Uterine smooth muscle cell (primary cell): ENCODE results near the gene TOX4. TPM values are rescaled to one million over a fixed set of nuclear protein-coding genes. Genes with fewer than 3 reads are reported as not detected.

ENCODE experiments used
- total RNA-seq: library from RNA; depleted of rRNA; stranded (reverse); fragments of >200 nt; gene quantifications from 2 replicates; pipeline ENCODE4 v1.2.3, GENCODE V29; 2014

The TOX4 gene
- total RNA-seq: 22.7 and 34.0 TPM in 2 replicates

DNA sequence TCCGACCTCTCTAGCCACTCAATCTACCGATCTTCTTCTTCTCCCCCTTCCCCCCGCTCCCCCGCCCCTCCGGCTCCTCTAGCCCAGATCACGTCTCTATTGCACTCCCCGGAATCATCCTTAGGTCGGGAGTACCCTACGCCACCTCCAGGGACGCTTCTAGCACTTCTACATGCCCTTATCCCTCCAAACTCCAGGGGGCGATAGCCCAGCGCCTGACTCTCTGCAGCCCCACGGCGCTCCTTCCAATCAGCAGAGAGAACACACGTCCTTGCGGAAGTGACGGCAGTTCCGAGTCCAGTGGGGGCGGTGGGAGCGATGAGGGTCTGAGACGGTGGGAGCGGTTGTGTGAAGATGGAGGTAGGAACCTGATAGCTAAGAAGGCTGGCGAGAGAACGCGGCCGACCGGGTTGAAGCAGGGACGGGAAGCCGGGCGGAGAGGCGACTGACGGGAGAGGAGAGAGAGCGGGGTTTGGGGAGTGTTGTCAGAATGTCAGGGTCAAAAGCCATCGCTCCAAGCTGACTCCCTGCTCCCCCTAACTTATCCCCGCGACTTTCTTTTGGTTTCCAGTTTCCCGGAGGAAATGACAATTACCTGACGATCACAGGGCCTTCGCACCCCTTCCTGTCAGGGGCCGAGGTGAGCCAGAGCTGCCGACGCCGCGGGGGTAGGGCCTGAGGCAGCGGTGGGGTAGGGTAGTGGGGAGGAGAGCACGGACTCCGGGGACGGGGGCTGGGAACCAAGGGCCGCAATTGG is at the start of gene TOX4, which contains the start of gene RAB2B:
Gene TOX4 (plus strand): TSS at position 271 of the 757 bp plus-strand sequence. CDS start 84 bp downstream, at position 355.
Gene RAB2B (minus strand): TSS at position 35 of the 757 bp plus-strand sequence. CDS start 87 bp downstream, outside the sequence.

DNA sequence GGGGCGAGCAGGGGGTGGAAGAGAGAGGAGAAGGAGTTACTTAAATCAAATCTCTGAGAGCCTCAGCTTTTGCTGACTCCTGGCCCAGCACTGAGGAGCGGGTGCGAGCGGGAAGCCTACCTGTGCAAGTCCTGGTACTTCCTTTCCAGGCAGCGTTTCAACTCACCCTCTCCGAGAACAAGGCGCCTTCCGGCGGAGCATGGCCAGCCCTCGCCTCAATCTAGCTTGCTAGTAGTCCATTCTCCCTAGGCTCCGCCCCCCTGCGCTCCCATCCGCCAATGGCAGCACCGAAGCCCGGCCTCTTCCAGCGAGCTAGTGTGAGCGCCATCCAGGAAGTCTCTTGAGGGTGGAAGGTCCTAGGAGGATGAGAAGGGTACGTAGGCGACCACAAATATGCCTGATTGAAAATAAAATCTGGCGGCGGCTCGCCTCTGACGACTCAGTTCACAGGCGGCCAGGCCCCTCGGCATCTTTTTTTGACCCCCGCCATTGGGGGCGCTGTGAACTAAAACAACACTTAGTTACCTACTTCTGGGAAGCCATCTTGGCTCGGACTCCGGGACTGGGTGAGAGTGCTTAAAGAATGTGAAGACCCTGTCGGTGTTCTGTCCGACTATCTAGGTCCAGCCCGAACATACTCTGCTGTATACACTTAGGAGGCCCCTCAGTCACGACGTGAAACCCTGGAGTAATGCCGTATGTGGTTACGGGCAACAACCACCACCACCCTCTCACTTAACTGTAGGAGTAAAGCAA is 20.9 kb upstream of the TOX4 start, which contains the start of gene CHD8:
Gene CHD8 (minus strand): TSS at position 212 of the 756 bp plus-strand sequence. CDS start 24,480 bp downstream, outside the sequence.

DNA sequence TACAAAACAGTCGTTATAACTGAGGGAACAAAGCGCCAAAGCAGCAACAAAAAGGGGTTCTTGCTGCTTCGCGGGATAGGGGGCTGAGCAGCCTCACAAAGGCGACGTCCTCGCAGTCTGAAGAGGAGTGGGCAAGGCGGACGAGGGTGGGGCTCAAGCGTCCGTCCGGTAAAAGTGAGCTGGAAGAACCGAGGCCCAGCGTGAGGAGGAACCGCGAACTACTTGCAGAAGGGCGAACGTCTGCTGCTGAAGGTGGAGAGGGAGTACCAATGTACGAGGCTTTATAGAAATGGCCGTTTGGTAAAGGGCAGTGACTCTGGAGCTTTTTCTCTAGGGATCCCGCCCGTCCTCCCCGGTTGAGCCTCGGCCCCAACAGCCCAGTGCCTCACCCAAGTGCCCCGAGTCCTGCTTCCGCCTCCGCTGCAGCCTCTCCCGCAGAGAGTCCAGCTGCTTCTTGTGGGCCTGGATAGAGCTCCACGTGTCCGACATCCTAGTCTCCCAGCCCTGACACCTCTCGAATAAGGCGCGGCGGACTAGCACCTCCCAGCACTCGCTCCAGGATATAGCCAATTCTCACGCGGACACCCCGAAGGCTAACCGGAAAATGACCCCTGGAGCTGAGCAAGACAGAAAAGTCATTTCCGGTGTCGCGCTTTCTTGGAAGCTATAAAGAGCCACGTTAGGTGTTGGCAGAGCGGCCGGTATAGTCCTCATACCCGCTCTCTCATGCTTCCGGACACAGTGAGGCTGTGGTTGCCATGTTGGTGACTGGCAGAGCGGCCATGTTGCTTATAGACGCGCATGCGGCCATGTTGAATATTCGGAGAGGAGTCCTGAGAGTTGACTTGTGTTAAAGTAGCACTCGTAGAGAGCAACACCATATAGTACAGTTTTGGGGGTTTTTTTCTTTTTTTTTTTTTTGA is 34.0 kb downstream of the TOX4 start, which contains the start of gene METTL3:
Gene METTL3 (minus strand): TSS at position 606 of the 923 bp plus-strand sequence. CDS start 117 bp downstream, at position 489.

DNA sequence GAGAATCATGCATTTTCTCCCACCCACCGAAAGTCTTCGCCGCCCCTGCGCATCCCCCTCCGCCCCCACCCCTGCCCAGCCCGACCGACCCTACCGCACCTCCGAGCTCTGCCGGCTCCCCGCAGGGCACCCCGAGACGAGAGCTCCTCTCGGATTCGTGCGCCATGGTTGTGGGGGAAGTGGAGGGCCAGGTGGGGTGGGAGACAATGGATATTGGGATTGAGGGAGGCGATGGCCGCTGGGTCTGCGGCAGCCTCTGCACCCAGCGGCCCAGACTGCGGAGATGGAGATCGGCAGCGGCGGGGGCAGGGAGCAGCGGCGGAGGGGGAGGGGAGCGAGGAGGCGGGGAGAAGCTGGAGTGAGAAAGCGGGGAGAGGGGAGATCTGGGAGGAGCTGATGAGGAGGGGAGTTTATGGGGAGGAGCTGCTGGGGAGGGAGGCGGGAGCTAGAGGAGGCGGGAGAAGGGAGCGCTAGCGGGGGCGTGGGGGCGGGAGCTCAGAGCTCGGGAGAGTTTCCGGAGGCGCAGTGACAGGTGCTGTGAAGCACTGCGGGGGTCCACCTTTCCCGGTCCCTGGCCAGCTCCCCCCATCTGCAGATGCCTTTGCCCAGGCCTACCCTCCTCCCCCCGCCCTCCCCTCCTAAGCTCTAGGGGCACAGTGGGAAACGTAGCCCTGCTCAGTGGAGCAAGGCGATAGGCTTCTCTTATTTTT is 49.1 kb downstream of the TOX4 start, which contains the start of gene SALL2:
Gene SALL2 (minus strand): TSS at position 385 of the 710 bp plus-strand sequence. CDS start 219 bp downstream, at position 166.

Other genes starting within 250 kb of the TOX4 start
- 676 and 818 TPM in 2 replicates for gene HNRNPC, start 207.8 kb upstream of the TOX4 start, total RNA-seq
- under 0.01 TPM in 1 of 2 replicates, not detected in the other for gene RPGRIP1, start 197.1 kb upstream of the TOX4 start, total RNA-seq
- gene SUPT16H, start 93.2 kb upstream of the TOX4 start, total RNA-seq: 90.4 and 129 TPM in 2 replicates
- gene CHD8, start 21.1 kb upstream of the TOX4 start, total RNA-seq: 51.9 and 57.3 TPM in 2 replicates
- 22.0 and 23.4 TPM in 2 replicates for gene RAB2B, start 236 bp upstream of the TOX4 start, total RNA-seq
- 81.9 and 87.9 TPM in 2 replicates for gene METTL3, start 34.1 kb downstream of the TOX4 start, total RNA-seq
- 2.5 and 3.2 TPM in 2 replicates for gene SALL2, start 49.2 kb downstream of the TOX4 start, total RNA-seq
- gene OR10G3, start 102.9 kb downstream of the TOX4 start, total RNA-seq: not detected in 2 replicates
- not detected in 2 replicates for gene OR10G2, start 157.7 kb downstream of the TOX4 start, total RNA-seq
- gene OR4E2, start 176.6 kb downstream of the TOX4 start, total RNA-seq: 0.12 TPM in 1 of 2 replicates, not detected in the other
- gene OR4E1, start 196.6 kb downstream of the TOX4 start, total RNA-seq: not detected in 2 replicates